HEK293 (cell line): Measurements from ENCODE around the gene B2M.

Experiments
- CTCF ChIA-PET: fragments of 350-600 bp; formaldehyde crosslinking; extraction: SDS; loops from one replicate; lab custom pipeline; 2021; ENCODE audit warnings: antibody characterized with exemption; lab: Yijun Ruan, JAX
- POLR2A ChIA-PET: fragments of 300-600 bp; formaldehyde crosslinking; extraction: SDS; loops from one replicate; lab custom pipeline; 2020; ENCODE audit warnings: antibody characterized with exemption, inconsistent platforms; lab: Yijun Ruan, JAX
- H3K27ac ChIP-seq: fragments of 200-500 bp; sonication (Bioruptor generic); 2 replicates; pipeline ENCODE4 v1.5.1; 2014; ENCODE audit warnings: low read depth, low read length, control low read depth, inconsistent platforms; ENCODE audit errors: extremely low read depth
- H3K36me3 ChIP-seq, 2 experiments: fragments of 200-500 bp in 1 of 2; sonication (Bioruptor generic) in 1 of 2; 1 replicate in 1 of 2; 2 replicates in 1 of 2; pipeline ENCODE4 v1.5.1; 2014 to 2017; ENCODE audit warnings: inconsistent platforms in 2 of 2, low read length in 2 of 2; ENCODE audit not compliant: control insufficient read depth in 2 of 2, insufficient read depth in 1 of 2
- H3K4me1 ChIP-seq: fragments of 200-500 bp; sonication (Bioruptor generic); 2 replicates; pipeline ENCODE4 v1.5.1; 2014; ENCODE audit warnings: mild to moderate bottlenecking, low read length, inconsistent platforms; ENCODE audit not compliant: control insufficient read depth, insufficient read depth
- H3K4me3 ChIP-seq: 2 replicates; pipeline ENCODE4 v1.5.1; 2011; ENCODE audit warnings: low read depth, mild to moderate bottlenecking, control low read depth, low read length, moderate library complexity
- H3K9me3 ChIP-seq: fragments of 200-500 bp; sonication (Bioruptor generic); 2 replicates; pipeline ENCODE4 v1.5.1; 2014; ENCODE audit warnings: low read depth, low read length, inconsistent platforms; ENCODE audit not compliant: control insufficient read depth, insufficient read depth
- BCL11A ChIP-seq: fragments of 450-650 bp; formaldehyde crosslinking; IDR thresholded peaks from 2 replicates; pipeline ENCODE4 v1.5.1; 2016; ENCODE audit warnings: low read depth, missing biosample characterization, missing genetic modification characterization
- GLI4 ChIP-seq: fragments of 450-650 bp; formaldehyde crosslinking; IDR thresholded peaks from 2 replicates; pipeline ENCODE4 v1.5.1; 2016; ENCODE audit warnings: missing biosample characterization, missing genetic modification characterization
- GLIS2 ChIP-seq: fragments of 450-650 bp; formaldehyde crosslinking; IDR thresholded peaks from 2 replicates; pipeline ENCODE4 v1.5.1; 2016; ENCODE audit warnings: missing biosample characterization, missing genetic modification characterization
- KLF16 ChIP-seq: fragments of 450-650 bp; formaldehyde crosslinking; IDR thresholded peaks from 2 replicates; pipeline ENCODE4 v1.5.1; 2017; ENCODE audit warnings: missing biosample characterization, missing genetic modification characterization
- OSR2 ChIP-seq: fragments of 450-650 bp; formaldehyde crosslinking; IDR thresholded peaks from 2 replicates; pipeline ENCODE4 v1.5.1; 2016; ENCODE audit warnings: missing biosample characterization, missing genetic modification characterization
- PATZ1 ChIP-seq: fragments of 450-650 bp; formaldehyde crosslinking; IDR thresholded peaks from 2 replicates; pipeline ENCODE4 v1.5.1; 2016; ENCODE audit warnings: missing biosample characterization, missing genetic modification characterization
- ZBTB20 ChIP-seq: fragments of 450-650 bp; formaldehyde crosslinking; IDR thresholded peaks from 2 replicates; pipeline ENCODE4 v1.5.1; 2016; ENCODE audit warnings: missing biosample characterization, missing genetic modification characterization
- ZEB2 ChIP-seq: fragments of 450-650 bp; formaldehyde crosslinking; IDR thresholded peaks from 2 replicates; pipeline ENCODE4 v1.5.1; 2016; ENCODE audit warnings: missing biosample characterization, missing genetic modification characterization
- ZFP3 ChIP-seq: fragments of 450-650 bp; formaldehyde crosslinking; IDR thresholded peaks from 2 replicates; pipeline ENCODE4 v1.5.1; 2016; ENCODE audit warnings: low read depth, missing biosample characterization, missing genetic modification characterization
- ZFP37 ChIP-seq: fragments of 450-650 bp; formaldehyde crosslinking; IDR thresholded peaks from 2 replicates; pipeline ENCODE4 v1.5.1; 2016; ENCODE audit warnings: missing biosample characterization, missing genetic modification characterization
- ZFP41 ChIP-seq: fragments of 450-650 bp; formaldehyde crosslinking; IDR thresholded peaks from 2 replicates; pipeline ENCODE4 v1.5.1; 2016; ENCODE audit warnings: missing biosample characterization, missing genetic modification characterization, borderline replicate concordance
- ZIC2 ChIP-seq: fragments of 450-650 bp; formaldehyde crosslinking; IDR thresholded peaks from 2 replicates; pipeline ENCODE4 v1.5.1; 2016; ENCODE audit warnings: missing biosample characterization, missing genetic modification characterization
- ZNF112 ChIP-seq: fragments of 450-650 bp; formaldehyde crosslinking; IDR thresholded peaks from 2 replicates; pipeline ENCODE4 v1.5.0; 2017; ENCODE audit warnings: missing biosample characterization, missing genetic modification characterization
- ZNF114 ChIP-seq: fragments of 450-650 bp; formaldehyde crosslinking; IDR thresholded peaks from 2 replicates; pipeline ENCODE4 v1.5.0; 2017; ENCODE audit warnings: missing biosample characterization, missing genetic modification characterization
- ZNF2 ChIP-seq: fragments of 450-650 bp; formaldehyde crosslinking; IDR thresholded peaks from 2 replicates; pipeline ENCODE4 v1.5.1; 2016; ENCODE audit warnings: missing biosample characterization, missing genetic modification characterization
- ZNF391 ChIP-seq: fragments of 450-650 bp; formaldehyde crosslinking; IDR thresholded peaks from 2 replicates; pipeline ENCODE4 v1.5.1; 2016; ENCODE audit warnings: low read depth, missing biosample characterization, missing genetic modification characterization, borderline replicate concordance
- ZNF404 ChIP-seq: fragments of 450-650 bp; formaldehyde crosslinking; IDR thresholded peaks from 2 replicates; pipeline ENCODE4 v1.5.1; 2017; ENCODE audit warnings: missing biosample characterization, missing genetic modification characterization
- ZNF449 ChIP-seq: fragments of 450-650 bp; formaldehyde crosslinking; IDR thresholded peaks from 2 replicates; pipeline ENCODE4 v1.5.1; 2017; ENCODE audit warnings: missing biosample characterization, mild to moderate bottlenecking, missing genetic modification characterization, moderate library complexity
- ZNF488 ChIP-seq: fragments of 450-650 bp; formaldehyde crosslinking; IDR thresholded peaks from 2 replicates; pipeline ENCODE4 v1.5.1; 2016; ENCODE audit warnings: missing biosample characterization, missing genetic modification characterization
- ZNF549 ChIP-seq: fragments of 450-650 bp; IDR thresholded peaks from 2 replicates; pipeline ENCODE4 v1.5.1; 2018; ENCODE audit warnings: missing biosample characterization, missing genetic modification characterization, mild to moderate bottlenecking, inconsistent platforms, moderate library complexity
- ZNF555 ChIP-seq: fragments of 450-650 bp; formaldehyde crosslinking; conservative IDR thresholded peaks from 2 replicates; pipeline ENCODE4 v1.5.1; 2017; ENCODE audit warnings: missing biosample characterization, mild to moderate bottlenecking, missing genetic modification characterization, inconsistent platforms
- ZNF558 ChIP-seq: fragments of 450-650 bp; formaldehyde crosslinking; IDR thresholded peaks from 2 replicates; pipeline ENCODE4 v1.5.1; 2016; ENCODE audit warnings: missing biosample characterization, missing genetic modification characterization
- ZNF560 ChIP-seq: fragments of 450-650 bp; formaldehyde crosslinking; IDR thresholded peaks from 2 replicates; pipeline ENCODE4 v1.5.1; 2017; ENCODE audit warnings: missing biosample characterization, missing genetic modification characterization, borderline replicate concordance
- ZNF610 ChIP-seq: fragments of 450-650 bp; formaldehyde crosslinking; IDR thresholded peaks from 2 replicates; pipeline ENCODE4 v1.5.1; 2016; ENCODE audit warnings: missing biosample characterization, missing genetic modification characterization, borderline replicate concordance
- ZNF621 ChIP-seq: fragments of 450-650 bp; formaldehyde crosslinking; IDR thresholded peaks from 2 replicates; pipeline ENCODE4 v1.5.1; 2017; ENCODE audit warnings: missing biosample characterization, missing genetic modification characterization
- ZNF629 ChIP-seq: fragments of 450-650 bp; formaldehyde crosslinking; IDR thresholded peaks from 2 replicates; pipeline ENCODE4 v1.5.1; 2017; ENCODE audit warnings: missing biosample characterization, missing genetic modification characterization
- ZNF747 ChIP-seq: fragments of 450-650 bp; formaldehyde crosslinking; IDR thresholded peaks from 2 replicates; pipeline ENCODE4 v1.5.1; 2016; ENCODE audit warnings: missing biosample characterization, missing genetic modification characterization

Gene B2M

GRCh38 chr15:44711096-44711742 lies at the start of gene B2M, which contains the start of gene PATL2 (continued):
- TF ChIP-seq ZNF404 (tag by site-specific recombination) (no peak), ZFP41 (tag by site-specific recombination) (no peak), ZNF488 (tag by site-specific recombination) (no peak), ZEB2 (tag by site-specific recombination) (no peak), BCL11A (tag by site-specific recombination) (no peak), ZFP3 (tag by site-specific recombination) (no peak), OSR2 (no peak), ZNF449 (tag by site-specific recombination) (no peak), ZNF114 (tag by site-specific recombination) (no peak)
- TF ChIP-seq, all 188 proteins: peak for 32

DNA sequence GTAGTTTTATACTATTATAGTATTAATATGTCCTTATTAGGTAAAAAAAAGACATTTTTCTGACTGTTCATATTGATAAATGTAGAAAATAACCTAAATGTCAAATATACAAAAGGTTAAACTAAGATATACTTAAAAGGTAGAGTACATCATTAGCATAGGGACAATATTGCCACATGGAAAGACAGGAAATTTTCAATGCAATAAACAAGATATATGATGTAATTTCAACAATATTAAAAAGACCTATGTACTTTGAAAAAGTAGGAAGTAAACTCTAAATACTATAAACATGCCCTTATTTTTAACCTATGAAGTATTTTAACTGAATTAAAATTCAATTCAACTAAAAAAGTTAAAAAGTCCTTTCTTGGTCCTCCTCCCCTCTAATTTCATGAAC lies 49.7 kb upstream of the B2M start:
- ChIA-PET CTCF (no interaction called here), POLR2A (no interaction called here)
- Histone ChIP-seq H3K36me3 (peaks cover 3 to 19% of the 10 kb centered on the region in 2 experiments), H3K4me3 (no peak overlapping the region), H3K27ac (no peak overlapping the region), H3K9me3 (no peaks in the 10 kb centered on the region), H3K4me1 (no peaks in the 10 kb centered on the region)
- no peak for TF ChIP-seq ZNF621 (tag by site-specific recombination)
- TF ChIP-seq ZNF560, result no peak
- no peak for TF ChIP-seq ZNF112 (tag by site-specific recombination)
- TF ChIP-seq ZNF2, result no peak
- TF ChIP-seq ZNF610, result no peak
- TF ChIP-seq ZNF549 (tag by site-specific recombination), result no peak

DNA sequence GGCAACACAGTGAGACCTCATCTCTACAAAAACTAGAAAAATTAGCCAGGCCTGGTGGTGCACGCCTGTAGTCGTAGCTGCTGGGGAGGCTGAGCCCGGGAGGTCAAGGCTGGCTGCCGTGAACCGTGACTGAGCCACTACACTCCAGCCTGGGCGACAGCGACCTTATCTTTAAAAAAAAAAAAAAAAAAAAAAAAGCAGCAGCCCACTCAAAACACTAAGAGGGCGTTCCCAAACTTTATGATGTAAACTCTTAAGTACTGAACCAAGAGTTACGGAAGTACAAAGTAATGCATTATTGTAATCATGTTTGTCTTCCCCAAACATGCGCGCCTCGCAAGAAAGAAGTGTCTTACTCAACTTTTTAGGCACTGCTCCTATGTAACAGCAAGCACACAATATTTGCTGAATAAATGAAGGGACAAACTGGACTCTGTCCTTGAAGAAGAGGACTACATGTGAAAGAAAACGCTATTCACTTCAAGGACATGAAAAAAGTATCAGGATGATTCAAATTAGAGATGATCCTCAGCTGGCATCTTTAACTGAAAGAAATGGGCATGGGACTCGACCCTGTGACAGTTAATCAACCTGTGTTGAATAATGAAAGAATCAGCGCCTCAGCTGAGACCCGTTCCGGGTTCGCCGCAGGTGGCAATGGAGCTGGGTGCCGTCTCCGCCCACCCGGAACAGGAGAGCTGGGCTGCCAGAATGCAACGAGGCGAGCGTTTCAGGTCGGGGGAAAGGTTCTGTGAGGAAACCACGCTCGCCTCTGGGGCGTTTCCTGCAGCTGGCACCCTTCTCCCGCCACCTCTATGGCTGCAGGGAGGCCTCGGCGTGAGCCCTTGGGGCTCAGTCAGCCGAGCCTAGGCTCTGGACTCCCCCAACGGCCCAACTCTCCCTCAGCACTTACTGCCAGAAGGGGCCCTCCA lies 48.6 kb upstream of the B2M start:
- POLR2A ChIA-PET, result interaction anchor here (0.6 to 2.3 kb wide), 12 partner anchors 20 to 126 kb away, joined by 3 to 28 read pairs (median 5); partner anchors contain the start of genes B2M, EIF3J, PATL2 and TRIM69
- H3K36me3 ChIP-seq, result peaks cover 0 to 11% of the 10 kb centered on the region in 2 experiments
- peak overlapping the region; percentile 93 for H3K4me3 ChIP-seq
- CTCF ChIA-PET, result interaction anchor here (0.6 to 4.0 kb wide), 17 partner anchors 8 to 124 kb away, joined by 3 to 64 read pairs (median 4); partner anchors contain the start of gene TRIM69
- H3K4me1 ChIP-seq, result no peaks in the 10 kb centered on the region
- peak overlapping the region; percentile 63; the same call in 1 of the 2 replicates for H3K27ac ChIP-seq
- no peaks in the 10 kb centered on the region for H3K9me3 ChIP-seq
- TF ChIP-seq ZFP41 (tag by site-specific recombination), result no peak
- TF ChIP-seq GLIS2 (tag by site-specific recombination), result peak; percentile 58
- no peak for TF ChIP-seq ZFP37
- no peak for TF ChIP-seq ZNF747 (tag by site-specific recombination)
- TF ChIP-seq ZBTB20 (tag by site-specific recombination), result 0 out of 2 replicates have a peak, but pooled peaks have one; percentile 64
- TF ChIP-seq GLI4, result no peak
- no peak for TF ChIP-seq ZNF558 (tag by site-specific recombination)
- TF ChIP-seq ZNF629 (tag by site-specific recombination), result 0 out of 2 replicates have a peak, but pooled peaks have one; percentile 37
- peak; percentile 75 for TF ChIP-seq PATZ1 (tag by site-specific recombination)
- no peak for TF ChIP-seq ZNF391
- no peak for TF ChIP-seq ZNF555 (tag by site-specific recombination)
- peak; percentile 18; the same call in 1 of the 2 replicates for TF ChIP-seq ZIC2 (tag by site-specific recombination)
- 0 out of 2 replicates have a peak, but pooled peaks have one; percentile 43 for TF ChIP-seq KLF16
